Stimulated activated effector memory CD8-positive, alpha-beta T cell treated with anti-CD3 and anti-CD28 coated beads, Interleukin-12 subunit alpha, Interleukin-12 subunit beta, amount 100 ng/mL, for 72 hours (primary cell): ENCODE data around the gene TMEFF1.
"Not testable (repeated sequence)": the region's sequence is repeated elsewhere in the genome, so short reads cannot be mapped to it uniquely, and the experiment has no call there.

Source experiments
- ATAC-seq: fragments of 150-1000 bp; cut with Tn5 transposase; 2 replicates; pipeline ENCODE4 v1.10.0; 2021
- DNase-seq, 2 donors: peaks; one replicate each; pipeline ENCODE4 v3.0.0; 2021 to 2022; ENCODE audit warnings: low spot score in 2 of 2
- H3K27ac Mint-ChIP-seq: one replicate; pipeline ENCODE4 v1.8.0; 2022; ENCODE audit warnings: mild to moderate bottlenecking, mixed read lengths
- H3K36me3 Mint-ChIP-seq: one replicate; pipeline ENCODE4 v1.8.0; 2022; ENCODE audit warnings: mild to moderate bottlenecking, mixed read lengths
- H3K4me1 Mint-ChIP-seq: one replicate; pipeline ENCODE4 v1.8.0; 2022; ENCODE audit warnings: mixed read lengths
- H3K4me3 Mint-ChIP-seq: one replicate; pipeline ENCODE4 v1.8.0; 2022; ENCODE audit warnings: mild to moderate bottlenecking, mixed read lengths
- H3K9me3 Mint-ChIP-seq: one replicate; pipeline ENCODE4 v1.8.0; 2022; ENCODE audit warnings: mixed read lengths

Gene TMEFF1

GRCh38 chr9:100472788-100473275 is at the start of gene TMEFF1:
TMEFF1 (plus strand) TSS chr9:100473149; CDS start chr9:100473545, 396 bp downstream.
- H3K36me3 Mint-ChIP-seq: no peaks in the 10 kb centered on the region
- peak within 1 kb of the TSS; percentile 53 for H3K4me3 Mint-ChIP-seq
- no peaks in the 10 kb centered on the region for H3K9me3 Mint-ChIP-seq
- H3K27ac Mint-ChIP-seq: no peak within 1 kb of the TSS
- peaks cover 8% of the 10 kb centered on the region for H3K4me1 Mint-ChIP-seq
- DNase-seq: no peak
- ATAC-seq: peak; percentile 74

- H3K4me1 Mint-ChIP-seq: peaks cover 38% of the 10 kb centered on the region
- peak overlapping the region; percentile 98 for H3K27ac Mint-ChIP-seq
- ATAC-seq (no peak), DNase-seq (no peak)
- no peaks in the 10 kb centered on the region for H3K9me3 Mint-ChIP-seq
- peak overlapping the region; percentile 93 for H3K4me3 Mint-ChIP-seq
- peaks cover 14% of the 10 kb centered on the region for H3K36me3 Mint-ChIP-seq
Measured at GRCh38 chr9:100425758-100426157, 47.2 kb upstream of the TMEFF1 start.

- peak overlapping the region; percentile 98 for H3K27ac Mint-ChIP-seq
- DNase-seq: no peak
- H3K4me3 Mint-ChIP-seq: peak overlapping the region; percentile 93
- no peaks in the 10 kb centered on the region for H3K9me3 Mint-ChIP-seq
- peaks cover 39% of the 10 kb centered on the region for H3K4me1 Mint-ChIP-seq
- no peak for ATAC-seq
- peaks cover 14% of the 10 kb centered on the region for H3K36me3 Mint-ChIP-seq
Measured at GRCh38 chr9:100426189-100426529, 46.8 kb upstream of the TMEFF1 start.

- peak; percentile 88 for ATAC-seq
- Mint-ChIP-seq H3K9me3 (no peaks in the 10 kb centered on the region), H3K4me3 (peak within 1 kb of the TSS; percentile 93), H3K4me1 (peaks cover 39% of the 10 kb centered on the region), H3K27ac (peak within 1 kb of the TSS; percentile 98), H3K36me3 (peaks cover 14% of the 10 kb centered on the region)
- DNase-seq: peak; percentile 40 to 74
Measured at GRCh38 chr9:100426530-100427365, 46.2 kb upstream of the TMEFF1 start, which contains the start of gene MSANTD3. MSANTD3 (plus strand) TSS chr9:100427143; CDS start chr9:100441939, 14,796 bp downstream.

- ATAC-seq (peak; percentile 73), DNase-seq (peak in 1 of 2 donors; percentile 77)
- no peaks in the 10 kb centered on the region for H3K9me3 Mint-ChIP-seq
- peaks cover 39% of the 10 kb centered on the region for H3K4me1 Mint-ChIP-seq
- H3K4me3 Mint-ChIP-seq: peak overlapping the region; percentile 73
- peak overlapping the region; percentile 66 for H3K27ac Mint-ChIP-seq
- peaks cover 14% of the 10 kb centered on the region for H3K36me3 Mint-ChIP-seq
Measured at GRCh38 chr9:100427366-100428263, 45.3 kb upstream of the TMEFF1 start.

- ATAC-seq (no peak), DNase-seq (no peak)
- no peaks in the 10 kb centered on the region for H3K9me3 Mint-ChIP-seq
- peaks cover 14% of the 10 kb centered on the region for H3K36me3 Mint-ChIP-seq
- no peak overlapping the region for H3K27ac Mint-ChIP-seq
- peak overlapping the region; percentile 73 for H3K4me3 Mint-ChIP-seq
- H3K4me1 Mint-ChIP-seq: peaks cover 39% of the 10 kb centered on the region
Measured at GRCh38 chr9:100428871-100429654, 43.9 kb upstream of the TMEFF1 start.

GRCh38 chr9:100430286-100430940 is 42.5 kb upstream of the TMEFF1 start:
- ATAC-seq: no peak
- Mint-ChIP-seq H3K27ac (peak overlapping the region; percentile 58), H3K36me3 (peaks cover 13% of the 10 kb centered on the region), H3K4me1 (peaks cover 37% of the 10 kb centered on the region), H3K4me3 (no peak overlapping the region), H3K9me3 (no peaks in the 10 kb centered on the region)
- DNase-seq: no peak

GRCh38 chr9:100431886-100432285 is 41.1 kb upstream of the TMEFF1 start:
- no peaks in the 10 kb centered on the region for H3K36me3 Mint-ChIP-seq

GRCh38 chr9:100432736-100433135 is 40.2 kb upstream of the TMEFF1 start:
- H3K4me3 Mint-ChIP-seq: no peak overlapping the region
- DNase-seq (no peak), ATAC-seq (no peak)
- H3K9me3 Mint-ChIP-seq: no peaks in the 10 kb centered on the region
- peaks cover 28% of the 10 kb centered on the region for H3K4me1 Mint-ChIP-seq
- no peak overlapping the region for H3K27ac Mint-ChIP-seq
- H3K36me3 Mint-ChIP-seq: peaks cover under 1% of the 10 kb centered on the region

More at GRCh38 chr9:100431886-100432285, 41.1 kb upstream of the TMEFF1 start:
- ATAC-seq: no peak
- Mint-ChIP-seq H3K9me3 (no peaks in the 10 kb centered on the region), H3K4me3 (no peak overlapping the region), H3K27ac (no peak overlapping the region), H3K4me1 (peaks cover 30% of the 10 kb centered on the region)
- DNase-seq: no peak

GRCh38 chr9:100436571-100436970 is 36.4 kb upstream of the TMEFF1 start:
- Mint-ChIP-seq H3K27ac (no peak overlapping the region), H3K4me1 (no peaks in the 10 kb centered on the region), H3K9me3 (no peaks in the 10 kb centered on the region), H3K36me3 (peaks cover 6% of the 10 kb centered on the region), H3K4me3 (no peak overlapping the region)
- no peak for ATAC-seq
- DNase-seq: no peak

- Mint-ChIP-seq H3K4me1 (no peaks in the 10 kb centered on the region), H3K4me3 (no peak overlapping the region), H3K36me3 (peaks cover 21% of the 10 kb centered on the region), H3K9me3 (no peaks in the 10 kb centered on the region), H3K27ac (peak overlapping the region; percentile 37)
- ATAC-seq (peak; percentile 52), DNase-seq (peak; percentile 41 to 79)
Measured at GRCh38 chr9:100437860-100438805, 34.8 kb upstream of the TMEFF1 start.

- H3K27ac Mint-ChIP-seq: no peak overlapping the region
- H3K4me1 Mint-ChIP-seq: peaks cover 5% of the 10 kb centered on the region
- H3K36me3 Mint-ChIP-seq: peaks cover 36% of the 10 kb centered on the region
- H3K4me3 Mint-ChIP-seq: no peak overlapping the region
- no peaks in the 10 kb centered on the region for H3K9me3 Mint-ChIP-seq
- ATAC-seq: no peak
- DNase-seq: no peak
Measured at GRCh38 chr9:100440071-100440470, 32.9 kb upstream of the TMEFF1 start.

GRCh38 chr9:100440487-100440886 is 32.5 kb upstream of the TMEFF1 start:
- ATAC-seq: not testable (repeated sequence)

More at GRCh38 chr9:100440487-100440886, 32.5 kb upstream of the TMEFF1 start:
- H3K9me3 Mint-ChIP-seq, H3K4me3 Mint-ChIP-seq, DNase-seq, H3K4me1 Mint-ChIP-seq, H3K27ac Mint-ChIP-seq: not testable (repeated sequence)
- H3K36me3 Mint-ChIP-seq: peaks cover 36% of the 10 kb centered on the region
